ENCODE data around the gene NUAK1.

- TF ChIP-seq, protein P1, sequence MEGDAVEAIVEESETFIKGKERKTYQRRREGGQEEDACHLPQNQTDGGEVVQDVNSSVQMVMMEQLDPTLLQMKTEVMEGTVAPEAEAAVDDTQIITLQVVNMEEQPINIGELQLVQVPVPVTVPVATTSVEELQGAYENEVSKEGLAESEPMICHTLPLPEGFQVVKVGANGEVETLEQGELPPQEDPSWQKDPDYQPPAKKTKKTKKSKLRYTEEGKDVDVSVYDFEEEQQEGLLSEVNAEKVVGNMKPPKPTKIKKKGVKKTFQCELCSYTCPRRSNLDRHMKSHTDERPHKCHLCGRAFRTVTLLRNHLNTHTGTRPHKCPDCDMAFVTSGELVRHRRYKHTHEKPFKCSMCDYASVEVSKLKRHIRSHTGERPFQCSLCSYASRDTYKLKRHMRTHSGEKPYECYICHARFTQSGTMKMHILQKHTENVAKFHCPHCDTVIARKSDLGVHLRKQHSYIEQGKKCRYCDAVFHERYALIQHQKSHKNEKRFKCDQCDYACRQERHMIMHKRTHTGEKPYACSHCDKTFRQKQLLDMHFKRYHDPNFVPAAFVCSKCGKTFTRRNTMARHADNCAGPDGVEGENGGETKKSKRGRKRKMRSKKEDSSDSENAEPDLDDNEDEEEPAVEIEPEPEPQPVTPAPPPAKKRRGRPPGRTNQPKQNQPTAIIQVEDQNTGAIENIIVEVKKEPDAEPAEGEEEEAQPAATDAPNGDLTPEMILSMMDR (IDR thresholded peaks at IDR 0.05) = no peak
- TF ChIP-seq POLR2AphosphoS5 (IDR thresholded peaks at IDR 0.05) = no peak
Observed at GRCh38 chr12:106015646-106016045, 123.1 kb downstream of the NUAK1 start.
